SU-DHL-6 (cell line): Measurements from ENCODE around the gene NFKBIA.

Experiments used
- EZH2phosphoT487 ChIP-seq: fragments of 200-600 bp; sonication (generic), shearing (Covaris generic); conservative IDR thresholded peaks from 2 replicates; pipeline ENCODE4 v1.6.1; 2018; ENCODE audit warnings: mild to moderate bottlenecking, antibody characterized with exemption, low read length, moderate library complexity, mixed read lengths
- TF ChIP-seq, protein P1 (sequence below): fragments of 200-600 bp; sonication (generic); IDR thresholded peaks from one replicate; pipeline ENCODE4 v1.5.1; 2017; ENCODE audit warnings: antibody characterized with exemption, mild to moderate bottlenecking, low read length, moderate library complexity; ENCODE audit not compliant: insufficient read depth, poor library complexity, severe bottlenecking

DNA sequence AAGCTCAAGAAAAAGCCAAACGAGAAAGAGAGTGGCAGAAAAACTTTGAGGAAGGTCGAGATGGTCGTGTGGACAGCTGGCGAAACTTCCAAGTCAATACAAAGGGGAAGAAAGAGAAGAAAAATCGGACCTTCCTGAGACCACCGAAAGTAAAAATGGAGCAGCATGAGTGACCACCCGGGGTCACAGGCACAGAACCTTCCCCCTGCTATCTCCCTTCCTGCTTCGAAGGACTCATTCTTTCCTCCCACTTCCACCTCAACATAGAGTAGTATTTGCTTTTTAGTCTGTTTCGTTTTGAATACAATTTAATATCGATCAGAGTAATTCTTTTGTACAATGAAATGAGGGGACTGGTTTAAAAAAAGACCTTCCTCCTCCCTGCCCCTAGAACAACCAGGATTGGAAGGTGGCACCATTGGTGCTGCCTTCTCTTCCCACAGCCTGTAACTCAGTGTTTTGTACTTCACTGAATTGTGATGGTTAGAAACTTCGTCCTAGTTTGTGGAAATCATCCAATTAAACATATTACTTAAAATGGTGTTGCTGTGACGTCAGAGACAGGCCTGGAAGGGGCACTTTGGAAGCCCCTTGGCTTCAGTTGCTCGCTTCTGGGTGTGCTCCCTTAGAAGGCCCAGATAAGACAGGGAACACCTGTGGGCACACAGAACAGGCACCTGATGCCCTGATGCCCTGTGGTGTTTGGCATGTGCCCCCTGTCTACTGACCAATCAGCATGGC, 26.1 kb upstream of the NFKBIA start:
- TF ChIP-seq, protein P1, sequence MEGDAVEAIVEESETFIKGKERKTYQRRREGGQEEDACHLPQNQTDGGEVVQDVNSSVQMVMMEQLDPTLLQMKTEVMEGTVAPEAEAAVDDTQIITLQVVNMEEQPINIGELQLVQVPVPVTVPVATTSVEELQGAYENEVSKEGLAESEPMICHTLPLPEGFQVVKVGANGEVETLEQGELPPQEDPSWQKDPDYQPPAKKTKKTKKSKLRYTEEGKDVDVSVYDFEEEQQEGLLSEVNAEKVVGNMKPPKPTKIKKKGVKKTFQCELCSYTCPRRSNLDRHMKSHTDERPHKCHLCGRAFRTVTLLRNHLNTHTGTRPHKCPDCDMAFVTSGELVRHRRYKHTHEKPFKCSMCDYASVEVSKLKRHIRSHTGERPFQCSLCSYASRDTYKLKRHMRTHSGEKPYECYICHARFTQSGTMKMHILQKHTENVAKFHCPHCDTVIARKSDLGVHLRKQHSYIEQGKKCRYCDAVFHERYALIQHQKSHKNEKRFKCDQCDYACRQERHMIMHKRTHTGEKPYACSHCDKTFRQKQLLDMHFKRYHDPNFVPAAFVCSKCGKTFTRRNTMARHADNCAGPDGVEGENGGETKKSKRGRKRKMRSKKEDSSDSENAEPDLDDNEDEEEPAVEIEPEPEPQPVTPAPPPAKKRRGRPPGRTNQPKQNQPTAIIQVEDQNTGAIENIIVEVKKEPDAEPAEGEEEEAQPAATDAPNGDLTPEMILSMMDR: no peak
- TF ChIP-seq EZH2phosphoT487: no peak
